Hypothalamus (tissue), 51 donors: Measurements from ENCODE around the gene TST.

Experiments used
- DNase-seq, 51 donors: peaks; one replicate each; lab custom pipeline; 2025; lab: John Stamatoyannopoulos, UW

TST gene

GRCh38 chr22:37054600-37055365 is 35.5 kb upstream of the TST start:
- DNase-seq = no peak

- no peak for DNase-seq
Observed at GRCh38 chr22:37054056-37054395, 34.8 kb upstream of the TST start.

GRCh38 chr22:37053310-37054055 is 34.2 kb upstream of the TST start:
- peak in 2 of 51 donors; percentile 9 to 52 for DNase-seq

GRCh38 chr22:37052386-37053309 is 33.4 kb upstream of the TST start:
- DNase-seq = no peak

- DNase-seq = peak in 46 of 51 donors; percentile 11 to 80 (median 45)
Observed at GRCh38 chr22:37051391-37052385, 32.4 kb upstream of the TST start, which contains the start of gene KCTD17. Gene KCTD17, plus strand, starts transcription at chr22:37051742. Its CDS starts 19 bp downstream, at chr22:37051761.

- no peak for DNase-seq
Observed at GRCh38 chr22:37050913-37051312, 31.7 kb upstream of the TST start.

- DNase-seq = no peak
Observed at GRCh38 chr22:37049224-37049623, 30.0 kb upstream of the TST start.

- DNase-seq = no peak
Observed at GRCh38 chr22:37048133-37048532, 28.9 kb upstream of the TST start.

- no peak for DNase-seq
Observed at GRCh38 chr22:37047006-37047405, 27.8 kb upstream of the TST start.

- DNase-seq = no peak
Observed at GRCh38 chr22:37046589-37046988, 27.3 kb upstream of the TST start.

- no peak for DNase-seq
Observed at GRCh38 chr22:37045958-37046357, 26.7 kb upstream of the TST start.

GRCh38 chr22:37044634-37045625 is 25.7 kb upstream of the TST start:
- no peak for DNase-seq

- DNase-seq = peak in 2 of 51 donors; percentile 6 to 9
Observed at GRCh38 chr22:37043828-37044538, 24.7 kb upstream of the TST start.

- DNase-seq = no peak
Observed at GRCh38 chr22:37043209-37043827, 24.1 kb upstream of the TST start.

- DNase-seq = no peak
Observed at GRCh38 chr22:37039466-37039865, 20.2 kb upstream of the TST start.

- no peak for DNase-seq
Observed at GRCh38 chr22:37037669-37038068, 18.4 kb upstream of the TST start.

- DNase-seq = no peak
Observed at GRCh38 chr22:37036655-37037377, 17.6 kb upstream of the TST start.
